UCSD-AML1 (cell line): ENCODE results near the gene SLX4IP.

Source experiments
- DNase-seq: peaks from one replicate; lab custom pipeline; 2025; ENCODE audit not compliant: unreplicated experiment; lab: John Stamatoyannopoulos, UW

The SLX4IP gene

GRCh38 chr20:10658876-10659632 lies 223.9 kb downstream of the SLX4IP start:
- no peak for DNase-seq

DNA sequence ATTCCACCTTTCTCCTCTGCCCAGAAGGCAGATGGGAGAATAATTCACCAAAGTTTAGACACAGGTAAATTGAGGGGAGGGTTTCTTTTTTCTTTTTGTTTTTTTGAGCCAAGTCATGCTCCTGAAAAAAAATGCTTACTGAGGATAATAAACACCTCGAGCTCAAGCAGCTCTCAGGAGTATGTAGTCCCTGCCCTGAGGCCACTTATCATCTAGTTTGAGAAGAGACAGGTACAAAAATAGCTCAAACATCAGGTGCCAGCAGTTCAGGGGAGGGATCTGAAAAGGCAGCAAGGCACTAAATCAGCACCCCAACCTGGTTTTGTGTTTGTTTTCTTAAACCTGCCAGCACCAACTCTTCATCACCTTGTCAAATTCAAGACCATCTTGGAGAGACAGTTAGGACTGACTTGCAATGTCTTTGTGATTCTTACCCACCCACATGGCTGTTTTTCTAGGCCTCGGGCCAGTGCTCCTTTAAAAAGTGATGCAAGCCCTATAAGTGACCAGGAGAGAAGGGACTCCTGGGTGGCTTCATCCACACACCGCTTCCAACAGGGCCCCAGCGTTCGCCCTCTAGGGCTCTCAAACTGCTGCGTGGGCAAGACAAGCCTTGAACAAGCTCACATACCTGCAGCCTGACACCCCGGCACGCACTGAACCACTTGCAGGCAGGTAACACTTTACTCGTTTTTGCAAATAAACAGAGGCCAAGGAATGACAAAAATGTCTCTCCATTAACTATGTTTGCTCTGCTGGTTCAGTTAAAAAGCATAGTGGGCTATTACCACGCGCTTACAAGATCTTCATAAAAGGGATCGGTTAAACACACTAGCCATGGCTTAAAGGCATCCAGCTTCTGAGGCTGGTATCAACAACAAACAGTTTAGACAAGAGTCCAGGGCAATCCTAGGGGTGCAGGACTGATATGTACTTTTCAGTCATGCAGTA lies 224.8 kb downstream of the SLX4IP start:
- no peak for DNase-seq

- no peak for DNase-seq
Measured at GRCh38 chr20:10660661-10661060, 225.6 kb downstream of the SLX4IP start.

DNA sequence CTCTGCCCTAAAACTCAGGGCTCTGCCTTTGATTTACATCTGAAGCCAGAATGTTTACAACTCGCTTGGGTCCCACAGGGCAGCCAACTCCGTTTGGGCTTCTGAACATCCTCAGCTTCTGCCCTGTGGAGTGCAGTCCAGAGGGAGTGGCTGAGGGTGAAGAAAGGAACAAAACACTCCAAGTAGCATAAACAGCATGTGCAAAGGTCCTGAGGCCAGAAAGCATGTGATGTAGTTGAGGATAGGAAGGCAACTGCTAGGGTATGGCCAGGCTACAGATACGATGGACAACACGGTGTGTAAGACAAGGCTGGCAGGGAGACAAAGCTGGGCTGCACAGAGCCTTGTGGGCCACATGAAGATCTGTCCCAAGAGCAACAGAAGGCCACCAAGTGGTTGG lies 226.2 kb downstream of the SLX4IP start:
- no peak for DNase-seq

DNA sequence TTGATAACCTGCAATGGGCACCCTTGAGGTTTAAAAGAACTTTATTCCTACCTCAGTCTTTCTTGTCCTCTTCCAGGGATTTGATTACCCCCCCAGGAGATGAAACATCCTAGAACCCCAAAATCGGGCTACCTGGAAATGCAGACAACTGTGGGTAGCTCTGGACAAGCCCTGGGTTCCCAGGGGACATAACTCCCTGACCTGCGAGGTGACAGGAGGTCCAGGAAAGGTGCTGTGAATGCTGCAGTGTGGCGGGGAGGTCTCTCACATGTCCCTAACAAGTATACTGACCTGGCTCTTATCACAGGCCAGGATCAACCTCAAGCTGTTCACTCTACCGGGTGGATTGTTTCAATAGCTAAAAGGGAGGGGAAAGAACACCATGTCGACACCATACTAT lies 227.0 kb downstream of the SLX4IP start:
- DNase-seq, result no peak

DNA sequence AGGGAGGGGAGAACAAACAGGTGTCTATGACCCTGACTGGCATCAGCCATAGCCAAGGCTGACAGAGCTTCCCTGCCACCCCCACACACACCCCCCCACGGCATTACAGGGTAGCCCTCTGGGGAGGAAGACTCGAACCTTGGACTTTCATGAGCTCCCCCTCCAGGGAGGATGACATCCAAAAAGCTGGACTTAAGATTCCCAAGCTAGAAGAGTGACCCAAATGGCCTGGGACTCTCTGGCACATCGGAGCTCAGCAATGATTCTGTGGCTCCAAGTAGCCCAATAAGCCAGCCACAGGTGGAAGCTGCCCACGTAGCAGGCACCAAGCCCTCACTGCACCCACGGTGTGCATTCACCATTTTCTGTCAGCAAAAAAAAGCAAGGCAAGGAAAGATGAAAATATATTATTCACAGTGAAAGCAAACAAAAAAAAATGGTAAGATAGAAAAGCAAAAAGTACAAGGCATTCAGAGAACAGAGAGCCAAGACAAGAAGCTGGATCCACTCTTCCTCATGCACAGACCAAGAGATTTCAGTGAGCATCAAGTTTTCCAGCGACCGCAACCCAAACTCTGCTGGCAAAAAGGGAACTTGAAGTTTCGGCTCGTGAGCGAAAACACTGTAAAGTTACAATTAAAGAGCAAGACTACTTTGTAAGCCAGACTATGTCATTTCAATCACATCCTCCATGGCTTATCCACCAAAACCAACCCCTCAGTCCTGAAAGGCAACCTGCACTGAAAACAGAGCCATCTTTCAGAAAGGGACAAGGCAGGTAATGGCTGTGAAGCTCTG lies 227.8 kb downstream of the SLX4IP start:
- DNase-seq, result no peak

- DNase-seq, result no peak
Measured at GRCh38 chr20:10663756-10664155, 228.7 kb downstream of the SLX4IP start.

- no peak for DNase-seq
Measured at GRCh38 chr20:10665027-10665561, 230.0 kb downstream of the SLX4IP start.

- DNase-seq, result no peak
Measured at GRCh38 chr20:10665791-10666190, 230.7 kb downstream of the SLX4IP start.

- DNase-seq, result no peak
Measured at GRCh38 chr20:10666221-10667076, 231.3 kb downstream of the SLX4IP start.

DNA sequence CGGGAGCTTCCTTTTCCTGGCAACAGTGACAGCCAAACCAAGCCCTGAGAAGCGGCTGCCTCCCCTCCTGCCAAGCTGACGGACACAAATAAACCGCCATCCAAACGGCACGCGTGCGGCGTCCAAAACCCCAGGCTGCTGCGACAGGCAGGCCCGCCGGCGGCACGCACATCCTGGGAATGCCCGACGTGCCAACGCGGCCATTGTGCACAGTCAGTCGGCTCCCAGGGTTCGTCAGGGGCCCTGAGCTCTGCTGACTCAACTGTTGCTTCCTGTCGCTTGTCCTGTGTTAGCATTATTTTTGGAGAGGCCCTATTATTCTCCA lies 231.9 kb downstream of the SLX4IP start:
- DNase-seq, result no peak

- DNase-seq, result no peak
Measured at GRCh38 chr20:10667560-10668167, 232.6 kb downstream of the SLX4IP start.

- DNase-seq, result no peak
Measured at GRCh38 chr20:10668677-10669368, 233.7 kb downstream of the SLX4IP start.

DNA sequence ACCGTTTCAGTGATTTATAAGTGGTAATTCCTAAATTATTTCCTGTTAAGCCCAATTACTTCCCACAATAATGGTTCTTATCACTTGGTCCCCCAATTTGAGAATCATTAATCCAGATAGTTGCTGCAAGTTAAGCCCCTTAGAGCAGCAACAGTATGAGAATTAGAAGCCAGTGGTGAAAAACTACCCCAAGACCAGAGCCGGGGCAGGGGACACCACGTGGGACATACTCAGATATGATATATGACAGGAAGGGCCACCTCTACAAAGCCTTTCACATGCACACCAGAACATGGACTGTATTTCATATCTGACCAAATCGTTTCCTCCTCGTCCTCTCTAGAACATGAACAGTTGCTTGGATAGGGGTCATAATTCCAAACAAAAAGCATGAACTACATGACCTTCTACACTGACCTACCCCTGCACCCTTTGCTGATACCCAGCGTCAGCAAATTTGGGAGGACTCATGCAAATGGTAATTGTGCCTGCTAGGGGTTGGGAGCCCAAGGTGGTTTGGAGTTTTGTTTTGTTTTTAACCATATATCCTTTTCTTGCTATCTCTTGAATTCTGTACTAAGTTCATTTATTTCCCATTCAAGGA lies 234.8 kb downstream of the SLX4IP start:
- DNase-seq, result no peak

- no peak for DNase-seq
Measured at GRCh38 chr20:10670501-10671220, 235.6 kb downstream of the SLX4IP start.

GRCh38 chr20:10671221-10671918 lies 236.3 kb downstream of the SLX4IP start:
- peak; percentile 78 for DNase-seq

DNA sequence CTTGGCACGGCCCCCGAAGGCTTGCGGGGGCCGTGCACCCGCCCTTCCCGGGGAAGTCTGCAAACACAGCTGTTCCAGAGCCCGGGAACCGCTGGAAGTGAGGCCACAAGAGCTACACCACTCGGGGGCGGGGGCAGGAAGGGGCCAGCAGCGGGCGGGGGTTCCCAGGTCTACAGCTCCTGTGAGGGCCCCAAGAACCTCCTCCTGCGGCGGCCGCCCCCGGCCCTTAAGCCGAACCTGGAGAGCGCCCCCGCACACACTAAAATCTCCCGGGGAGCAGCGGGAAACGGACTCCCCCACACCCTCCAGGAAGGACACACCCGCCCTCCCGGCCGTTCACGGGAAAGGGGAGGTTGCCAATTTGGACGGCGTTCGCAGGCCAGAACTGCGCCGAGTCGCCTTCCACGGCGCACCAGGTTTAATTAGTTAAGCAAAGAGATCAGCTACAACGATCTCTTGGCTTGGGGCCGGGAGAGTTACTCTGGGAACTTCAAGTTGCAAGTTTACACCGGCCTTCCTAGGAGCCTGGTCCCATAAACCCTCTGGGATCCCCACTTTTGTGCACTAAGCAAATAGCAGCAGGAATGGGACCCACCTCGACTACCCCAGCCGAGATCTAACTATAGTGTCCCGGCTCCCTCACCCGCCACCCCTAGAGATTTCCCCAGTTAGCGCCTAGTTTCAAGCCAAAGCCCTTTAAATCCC lies 237.0 kb downstream of the SLX4IP start:
- peak; percentile 71 for DNase-seq
